ENCODE results near the gene SHB.

The SHB gene

GRCh38 chr9:38088006-38088925 lies 19.2 kb upstream of the SHB start:
- TF ChIP-seq, protein P1, sequence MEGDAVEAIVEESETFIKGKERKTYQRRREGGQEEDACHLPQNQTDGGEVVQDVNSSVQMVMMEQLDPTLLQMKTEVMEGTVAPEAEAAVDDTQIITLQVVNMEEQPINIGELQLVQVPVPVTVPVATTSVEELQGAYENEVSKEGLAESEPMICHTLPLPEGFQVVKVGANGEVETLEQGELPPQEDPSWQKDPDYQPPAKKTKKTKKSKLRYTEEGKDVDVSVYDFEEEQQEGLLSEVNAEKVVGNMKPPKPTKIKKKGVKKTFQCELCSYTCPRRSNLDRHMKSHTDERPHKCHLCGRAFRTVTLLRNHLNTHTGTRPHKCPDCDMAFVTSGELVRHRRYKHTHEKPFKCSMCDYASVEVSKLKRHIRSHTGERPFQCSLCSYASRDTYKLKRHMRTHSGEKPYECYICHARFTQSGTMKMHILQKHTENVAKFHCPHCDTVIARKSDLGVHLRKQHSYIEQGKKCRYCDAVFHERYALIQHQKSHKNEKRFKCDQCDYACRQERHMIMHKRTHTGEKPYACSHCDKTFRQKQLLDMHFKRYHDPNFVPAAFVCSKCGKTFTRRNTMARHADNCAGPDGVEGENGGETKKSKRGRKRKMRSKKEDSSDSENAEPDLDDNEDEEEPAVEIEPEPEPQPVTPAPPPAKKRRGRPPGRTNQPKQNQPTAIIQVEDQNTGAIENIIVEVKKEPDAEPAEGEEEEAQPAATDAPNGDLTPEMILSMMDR (IDR thresholded peaks at IDR 0.05): peak; percentile 95
- TF ChIP-seq ZFX (IDR thresholded peaks at IDR 0.05; ENCODE audit: borderline replicate concordance): no peak
- no peak overlapping the region for H3K27ac ChIP-seq

GRCh38 chr9:38086496-38086895 lies 17.5 kb upstream of the SHB start:
- no peak for TF ChIP-seq ZFX (IDR thresholded peaks at IDR 0.05; ENCODE audit: borderline replicate concordance)
- TF ChIP-seq, protein P1 (IDR thresholded peaks at IDR 0.05): no peak
- no peak overlapping the region for H3K27ac ChIP-seq

GRCh38 chr9:38085308-38085707 lies 16.3 kb upstream of the SHB start:
- no peak overlapping the region for H3K27ac ChIP-seq
- no peak for TF ChIP-seq ZFX (IDR thresholded peaks at IDR 0.05; ENCODE audit: borderline replicate concordance)
- TF ChIP-seq, protein P1 (IDR thresholded peaks at IDR 0.05): no peak

DNA sequence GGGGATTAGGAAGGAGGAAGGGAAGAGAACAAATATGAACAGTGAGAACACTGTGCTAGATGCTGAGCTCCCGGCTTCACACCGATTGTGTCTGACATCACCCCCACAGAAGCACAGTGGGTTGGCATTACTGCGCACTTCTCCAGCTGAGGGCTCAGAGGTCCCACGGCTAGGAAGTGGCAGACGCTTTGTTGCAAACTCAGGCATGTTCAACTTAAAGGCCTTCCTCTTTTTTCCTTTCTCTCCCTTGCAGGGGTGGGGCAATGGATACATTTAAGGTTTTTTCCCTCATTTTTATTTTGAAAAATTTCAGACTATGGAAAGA lies 15.5 kb upstream of the SHB start:
- TF ChIP-seq, protein P1 (IDR thresholded peaks at IDR 0.05): no peak
- no peak for TF ChIP-seq ZFX (IDR thresholded peaks at IDR 0.05; ENCODE audit: borderline replicate concordance)

DNA sequence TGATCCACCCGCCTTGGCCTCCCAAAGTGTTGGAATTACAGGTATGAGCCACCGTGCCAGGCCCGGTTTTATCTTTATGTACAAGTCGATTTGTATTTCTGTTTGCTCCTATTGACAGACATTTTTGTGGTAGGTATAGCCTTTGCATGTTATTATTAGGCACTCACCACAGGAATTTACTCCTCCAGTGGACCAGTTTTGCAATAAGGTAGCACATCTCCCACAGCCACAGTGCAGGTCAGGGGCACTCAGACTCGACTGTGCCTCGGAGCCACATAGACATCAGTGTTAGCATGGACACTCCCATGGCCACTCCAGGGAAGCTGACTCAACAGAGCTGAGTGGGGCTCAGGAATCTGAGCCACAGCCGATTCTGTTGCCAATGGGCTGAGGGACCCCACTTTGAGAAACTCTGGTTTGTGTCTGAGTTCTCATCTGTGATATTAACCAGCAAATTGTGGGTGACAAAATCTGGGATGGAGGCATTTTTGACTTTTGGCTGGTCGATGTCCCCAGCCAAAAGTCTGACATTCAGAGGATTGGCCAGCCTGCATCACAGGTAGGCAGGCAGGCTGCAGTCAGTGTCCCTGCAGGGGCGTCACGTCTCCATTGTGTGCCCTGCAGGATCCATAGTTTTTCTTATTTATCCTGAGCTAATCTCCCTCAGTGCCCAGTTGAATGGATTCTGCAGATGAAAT lies 15.0 kb upstream of the SHB start:
- TF ChIP-seq ZFX (IDR thresholded peaks at IDR 0.05; ENCODE audit: borderline replicate concordance): no peak
- TF ChIP-seq, protein P1 (IDR thresholded peaks at IDR 0.05): no peak
- H3K27ac ChIP-seq: no peak overlapping the region

More for the DNA sequence above, 15.5 kb upstream of the SHB start:
- H3K27ac ChIP-seq: no peak overlapping the region

DNA sequence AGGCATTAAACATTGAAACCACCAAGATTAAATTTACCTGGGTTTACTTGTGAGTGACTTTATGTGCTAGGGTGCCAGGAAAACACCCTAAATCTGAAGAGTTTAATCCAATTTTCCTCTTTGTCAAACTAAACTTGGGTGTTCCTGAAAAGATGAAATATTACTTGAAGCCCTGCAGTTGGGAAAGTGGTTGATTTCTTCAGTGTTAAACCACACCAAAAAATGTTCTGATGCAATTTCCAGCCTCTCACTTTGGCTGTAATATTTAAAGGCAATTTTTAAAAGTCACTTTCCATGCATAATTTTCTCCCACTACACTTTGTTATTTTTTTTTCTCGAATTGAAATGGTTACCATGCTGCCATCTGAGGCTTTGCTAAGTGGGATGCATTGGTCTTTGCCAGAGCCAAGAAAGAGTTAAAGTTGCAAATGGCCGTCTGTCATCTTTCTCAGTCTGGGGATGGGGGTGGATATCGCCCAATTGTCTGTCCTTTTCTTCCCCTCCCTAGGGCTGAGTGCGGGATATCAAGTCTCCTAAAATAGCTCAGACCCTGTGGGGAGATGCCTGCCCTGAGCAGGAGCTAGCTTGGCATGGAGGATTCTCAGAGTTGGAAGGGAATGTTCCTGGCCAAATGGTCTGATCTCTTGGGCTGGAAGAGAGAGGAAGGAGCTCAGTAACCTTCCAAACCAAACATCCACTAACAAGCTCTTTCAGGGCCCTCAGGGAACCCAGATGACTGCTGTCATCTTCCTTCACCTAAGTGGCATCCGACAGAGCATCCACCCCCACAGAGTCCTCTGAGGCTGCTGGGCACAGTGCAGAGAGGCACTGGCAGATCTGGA lies 13.6 kb upstream of the SHB start:
- TF ChIP-seq, protein P1 (IDR thresholded peaks at IDR 0.05): no peak
- no peak for TF ChIP-seq ZFX (IDR thresholded peaks at IDR 0.05; ENCODE audit: borderline replicate concordance)
- H3K27ac ChIP-seq: no peak overlapping the region

All from 22Rv1 (cell line).